IMR-90 (cell line): ENCODE data around the gene KCNV2.

Experiments
- POLR2A ChIP-seq: IDR thresholded peaks from 2 replicates; pipeline ENCODE4 v1.6.1; 2012; ENCODE audit warnings: mild to moderate bottlenecking, low read depth, low read length
- TF ChIP-seq, protein P1 (sequence below): conservative IDR thresholded peaks from 2 replicates; pipeline ENCODE4 v1.5.1; 2012; ENCODE audit warnings: mild to moderate bottlenecking, low read depth, low read length, improper control_type of control experiment

DNA sequence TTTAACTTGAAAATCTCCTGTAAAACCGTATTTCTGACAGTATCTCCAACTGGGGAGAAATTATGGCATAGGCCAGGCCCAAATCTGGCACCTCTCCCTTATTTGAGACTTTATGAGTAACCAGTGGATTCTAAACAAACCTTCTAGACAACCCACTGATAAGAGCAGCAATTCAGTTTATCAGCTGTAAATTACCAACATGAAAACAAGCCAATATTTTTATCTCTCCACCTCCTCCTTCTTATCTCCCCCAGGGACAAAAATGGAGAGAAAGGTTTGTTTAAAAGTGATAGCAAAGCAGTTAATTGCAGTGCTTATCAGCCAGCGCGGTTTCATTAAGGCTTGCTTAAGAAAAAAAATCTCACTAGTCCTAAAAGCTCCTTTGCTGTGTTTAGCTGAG lies 53.8 kb downstream of the KCNV2 start:
- TF ChIP-seq, protein P1, sequence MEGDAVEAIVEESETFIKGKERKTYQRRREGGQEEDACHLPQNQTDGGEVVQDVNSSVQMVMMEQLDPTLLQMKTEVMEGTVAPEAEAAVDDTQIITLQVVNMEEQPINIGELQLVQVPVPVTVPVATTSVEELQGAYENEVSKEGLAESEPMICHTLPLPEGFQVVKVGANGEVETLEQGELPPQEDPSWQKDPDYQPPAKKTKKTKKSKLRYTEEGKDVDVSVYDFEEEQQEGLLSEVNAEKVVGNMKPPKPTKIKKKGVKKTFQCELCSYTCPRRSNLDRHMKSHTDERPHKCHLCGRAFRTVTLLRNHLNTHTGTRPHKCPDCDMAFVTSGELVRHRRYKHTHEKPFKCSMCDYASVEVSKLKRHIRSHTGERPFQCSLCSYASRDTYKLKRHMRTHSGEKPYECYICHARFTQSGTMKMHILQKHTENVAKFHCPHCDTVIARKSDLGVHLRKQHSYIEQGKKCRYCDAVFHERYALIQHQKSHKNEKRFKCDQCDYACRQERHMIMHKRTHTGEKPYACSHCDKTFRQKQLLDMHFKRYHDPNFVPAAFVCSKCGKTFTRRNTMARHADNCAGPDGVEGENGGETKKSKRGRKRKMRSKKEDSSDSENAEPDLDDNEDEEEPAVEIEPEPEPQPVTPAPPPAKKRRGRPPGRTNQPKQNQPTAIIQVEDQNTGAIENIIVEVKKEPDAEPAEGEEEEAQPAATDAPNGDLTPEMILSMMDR: no peak
- TF ChIP-seq POLR2A: no peak
